Endometrial microvascular endothelial cells (primary cell): ENCODE results near the gene LRRC18. TPM values are rescaled to one million over a fixed set of nuclear protein-coding genes. Genes with fewer than 3 reads are reported as not detected.

Source experiments
- in situ Hi-C: cut with HindIII; loops from 2 replicates; pipeline ENCODE4 v1.10.0; 2017; ENCODE audit warnings: low sequenced_read_pairs, low pct_unique_long_range_greater_than_20kb; ENCODE audit errors: inconsistent ontology term
- total RNA-seq: library from RNA; depleted of rRNA; stranded (reverse); fragments of >200 nt; gene quantifications from one replicate; pipeline ENCODE4 v1.2.3, GENCODE V29; 2015; ENCODE audit errors: inconsistent ontology term

LRRC18 gene
- total RNA-seq, 1 donor from 2014 or later, result not detected

DNA sequence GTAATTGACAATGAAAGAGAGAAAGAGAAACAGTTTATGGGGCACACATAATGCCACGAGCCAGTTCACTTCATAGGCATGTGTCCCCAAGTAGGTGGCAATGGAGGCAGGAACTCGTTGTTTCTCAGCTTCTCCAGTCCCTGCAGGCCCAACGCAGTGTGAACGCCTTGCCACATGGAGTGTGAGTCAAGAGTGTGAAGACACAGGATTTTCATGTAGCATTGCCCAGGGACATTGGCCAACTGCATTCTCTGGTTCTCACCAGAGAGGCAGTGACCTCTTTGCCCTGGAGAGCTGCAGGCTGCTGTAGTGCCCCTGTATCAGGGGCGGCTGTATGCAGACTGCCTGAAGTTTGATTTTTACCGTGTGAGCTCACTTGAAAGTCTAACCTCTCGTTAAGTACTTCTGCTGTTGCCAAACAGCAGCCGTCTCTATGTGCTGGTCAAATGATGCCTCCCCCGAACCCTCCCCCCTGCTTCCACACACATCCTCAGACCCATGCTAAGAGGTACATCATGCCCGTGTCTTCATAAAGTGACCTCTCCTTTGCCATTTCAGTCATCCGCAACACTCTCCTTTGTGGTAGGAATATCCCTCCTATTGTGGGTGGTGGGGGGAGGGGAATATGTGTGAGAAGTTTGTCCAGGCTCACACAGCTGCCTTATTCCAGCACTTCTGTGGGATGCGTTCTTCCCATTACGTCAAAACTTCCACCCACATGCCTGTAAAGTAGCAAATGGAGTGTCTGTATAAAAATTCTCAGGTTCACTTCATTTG, 12.7 kb downstream of the LRRC18 start:
- in situ Hi-C loops, result no loop called here

DNA sequence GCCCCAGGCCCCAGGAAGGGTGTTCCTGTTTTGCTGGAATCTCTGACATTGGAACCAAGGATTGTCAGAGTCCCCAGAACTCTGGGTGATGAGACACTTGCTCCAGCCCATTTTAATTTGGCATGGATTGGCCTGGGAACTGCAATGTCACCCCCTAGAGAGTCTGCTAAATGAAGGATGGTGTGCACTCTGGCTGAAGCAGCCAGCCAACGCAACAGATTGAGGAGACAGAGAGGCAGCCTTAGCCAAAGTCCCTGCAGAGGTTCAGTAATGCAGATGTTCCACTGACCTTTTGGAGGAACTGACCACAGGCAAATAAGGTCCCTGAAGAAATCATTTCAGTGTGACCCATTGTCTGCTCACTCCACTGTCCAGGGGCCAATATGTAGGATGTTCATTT, 13.4 kb downstream of the LRRC18 start:
- in situ Hi-C loops, result no loop called here

DNA sequence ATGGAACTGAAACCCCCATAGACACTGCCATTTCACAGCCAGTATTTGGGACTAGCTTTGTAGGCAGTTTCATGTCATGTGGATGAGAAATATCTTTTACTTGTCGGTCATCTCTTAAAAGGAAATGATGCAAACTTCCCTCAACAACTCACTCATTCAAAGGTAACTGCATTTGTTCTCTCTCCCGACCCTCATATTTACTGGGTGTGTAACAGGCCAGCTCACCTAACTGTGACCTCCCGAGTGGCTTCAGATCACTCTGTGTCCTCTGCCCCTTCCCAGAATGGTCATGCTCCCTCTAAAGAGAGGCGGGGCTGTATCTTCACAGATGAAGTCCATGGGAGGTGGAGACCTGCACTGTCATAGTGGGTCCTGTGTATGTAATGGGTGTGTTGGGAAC, 14.7 kb downstream of the LRRC18 start:
- in situ Hi-C loops, result no loop called here

DNA sequence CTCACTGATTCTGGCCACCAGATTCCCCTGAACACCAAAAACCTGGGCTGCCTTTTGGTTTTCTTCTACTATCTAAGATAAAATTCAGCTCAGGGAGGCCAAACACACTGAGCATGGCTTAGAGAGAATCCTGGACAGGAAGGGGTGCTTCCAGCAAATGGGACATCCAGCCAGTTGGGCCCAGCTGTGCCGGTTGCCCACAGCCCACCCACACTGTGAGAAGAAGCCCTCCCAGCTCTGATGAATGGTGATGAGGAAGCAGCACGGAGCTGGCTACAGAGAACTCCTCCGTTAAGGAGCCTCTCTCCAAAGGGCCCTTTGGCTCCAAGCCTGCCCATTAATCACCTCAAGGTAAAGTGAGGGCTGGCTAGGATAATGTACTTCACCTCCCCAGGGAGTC, 15.9 kb downstream of the LRRC18 start:
- in situ Hi-C loops, result no loop called here

DNA sequence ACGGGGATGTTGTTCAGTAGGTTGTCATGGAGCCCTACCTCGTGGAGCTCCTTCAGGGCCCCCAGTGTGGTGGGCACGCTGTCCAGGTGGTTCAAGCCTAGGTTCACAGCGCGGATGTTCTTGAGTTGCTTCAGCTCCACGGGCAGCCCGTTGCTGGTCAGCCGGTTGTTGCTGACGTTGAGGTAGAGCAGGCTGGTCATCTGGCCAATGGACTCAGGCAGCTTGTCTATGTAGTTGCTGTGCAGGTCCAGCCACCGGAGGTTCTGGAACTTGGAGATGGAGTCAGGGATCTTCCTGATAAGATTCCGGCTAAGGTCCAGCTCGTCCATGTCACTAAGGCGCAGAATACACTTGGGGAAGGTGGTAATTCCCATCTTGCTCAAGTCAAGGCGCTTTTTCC, 26.0 kb downstream of the LRRC18 start:
- in situ Hi-C loops, result no loop called here

DNA sequence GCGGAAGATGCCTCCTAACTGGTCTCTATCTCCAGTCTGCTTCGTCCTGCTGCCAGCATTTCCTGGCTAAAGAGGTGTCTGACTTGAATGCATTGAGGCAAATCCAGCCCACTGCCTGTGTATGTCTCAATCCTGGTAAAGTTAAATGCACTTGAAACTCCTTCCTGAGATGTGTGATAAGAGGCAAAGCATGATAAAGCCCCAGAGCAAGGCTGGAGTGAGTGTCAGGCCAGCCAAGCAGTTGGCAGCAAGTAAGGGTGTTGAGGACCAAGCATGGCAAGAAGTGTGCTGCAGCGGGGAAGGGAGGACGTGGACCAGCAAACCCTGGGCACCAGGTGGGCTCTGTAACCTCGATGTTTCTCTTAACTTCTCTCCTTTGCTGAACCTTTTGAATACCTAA, 29.1 kb downstream of the LRRC18 start:
- in situ Hi-C loops, result no loop called here

DNA sequence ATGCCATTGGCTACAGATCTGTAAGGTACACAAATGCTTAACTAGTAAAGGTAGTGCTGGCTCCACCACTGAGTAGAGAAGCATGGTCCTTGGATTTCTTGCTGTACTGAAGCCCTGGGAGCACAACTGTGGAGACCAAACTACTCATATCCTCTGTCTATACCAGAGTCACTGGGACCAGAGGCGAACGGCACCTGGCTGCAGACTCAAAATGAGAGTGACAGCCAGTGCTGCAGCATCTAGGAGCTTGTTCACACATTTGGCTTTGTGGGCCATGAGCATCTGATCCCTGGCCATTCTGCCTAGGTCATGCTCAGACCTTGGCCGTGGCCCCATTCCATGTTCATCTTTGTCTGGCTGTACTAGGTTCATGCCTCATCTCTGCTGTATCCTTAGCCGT, 31.9 kb downstream of the LRRC18 start:
- in situ Hi-C loops, result no loop called here

DNA sequence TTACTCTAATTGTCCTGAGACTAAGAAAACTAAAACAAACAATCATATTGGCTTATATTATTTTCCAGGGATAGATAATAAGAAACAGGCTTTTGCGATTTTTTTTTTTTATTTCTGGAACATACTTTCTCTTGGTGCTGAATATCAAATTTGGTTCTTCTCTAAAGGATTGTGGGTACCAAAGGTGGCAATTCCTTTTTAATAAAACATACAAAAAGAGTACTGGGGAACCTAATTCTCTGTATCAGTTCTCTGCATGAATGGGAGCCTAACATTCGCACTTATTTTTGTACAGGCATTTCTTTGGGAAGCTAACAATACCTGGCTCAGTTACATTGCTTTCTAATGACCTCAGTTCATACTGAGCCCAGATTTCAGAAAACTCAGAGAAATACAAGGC, 32.8 kb downstream of the LRRC18 start:
- in situ Hi-C loops, result no loop called here

DNA sequence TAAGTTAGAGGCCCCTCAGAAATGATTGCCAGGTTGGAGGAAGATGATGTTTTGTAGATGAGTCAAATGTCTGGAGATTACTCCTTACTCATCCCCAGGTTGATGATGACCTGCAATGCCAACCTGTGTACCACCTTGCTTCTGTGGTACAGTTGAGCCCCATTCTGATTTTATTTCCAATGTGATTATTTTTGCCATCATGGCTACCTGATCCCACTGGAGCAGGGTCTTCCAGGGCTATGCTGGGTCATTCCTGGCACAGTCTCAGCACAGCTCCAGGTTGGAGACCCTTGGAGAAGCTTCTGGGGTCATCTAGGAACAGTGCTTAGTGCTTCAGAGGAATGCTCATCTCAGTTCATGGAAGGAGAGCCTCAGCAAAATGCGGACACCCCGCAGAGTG, 34.3 kb downstream of the LRRC18 start:
- in situ Hi-C loops, result no loop called here

DNA sequence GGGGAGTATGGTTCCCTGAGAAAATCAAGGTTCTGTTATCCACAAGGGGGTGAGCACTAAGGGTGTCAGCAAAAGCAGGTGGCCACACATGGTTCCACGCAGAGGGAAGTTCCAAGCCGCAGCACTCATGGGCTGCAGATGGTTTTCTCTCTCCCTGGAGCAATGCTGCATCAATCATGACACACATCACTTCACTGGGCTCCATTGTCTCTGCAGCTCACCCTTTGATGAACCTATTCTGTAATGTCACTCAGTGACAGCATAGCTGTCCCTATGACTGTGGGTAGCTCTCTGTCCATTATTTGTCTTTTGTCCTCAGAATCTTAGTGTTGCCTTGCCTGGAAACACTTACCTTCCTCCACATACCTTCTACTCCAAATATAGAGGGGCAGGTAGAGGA, 34.8 kb downstream of the LRRC18 start:
- in situ Hi-C loops, result no loop called here

DNA sequence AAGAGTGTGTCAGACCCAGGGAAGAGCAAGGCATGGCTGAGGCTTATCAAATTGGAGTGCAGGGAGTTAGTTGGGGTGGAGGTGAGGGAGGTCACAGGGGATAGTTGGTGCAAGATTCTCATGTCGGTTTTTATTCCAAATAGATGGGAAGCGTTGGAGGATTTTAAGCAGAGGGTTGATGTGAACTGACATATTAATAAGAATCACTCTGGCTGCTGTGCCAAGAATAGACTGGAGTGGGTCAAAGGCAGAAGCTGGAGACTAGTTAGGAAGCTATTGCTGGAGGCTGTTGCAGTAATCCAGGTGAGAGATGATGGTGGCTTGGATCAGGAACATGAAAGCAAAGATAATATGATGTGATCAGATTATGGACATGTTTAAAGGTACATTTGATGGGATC, 36.5 kb downstream of the LRRC18 start:
- in situ Hi-C loops, result no loop called here

DNA sequence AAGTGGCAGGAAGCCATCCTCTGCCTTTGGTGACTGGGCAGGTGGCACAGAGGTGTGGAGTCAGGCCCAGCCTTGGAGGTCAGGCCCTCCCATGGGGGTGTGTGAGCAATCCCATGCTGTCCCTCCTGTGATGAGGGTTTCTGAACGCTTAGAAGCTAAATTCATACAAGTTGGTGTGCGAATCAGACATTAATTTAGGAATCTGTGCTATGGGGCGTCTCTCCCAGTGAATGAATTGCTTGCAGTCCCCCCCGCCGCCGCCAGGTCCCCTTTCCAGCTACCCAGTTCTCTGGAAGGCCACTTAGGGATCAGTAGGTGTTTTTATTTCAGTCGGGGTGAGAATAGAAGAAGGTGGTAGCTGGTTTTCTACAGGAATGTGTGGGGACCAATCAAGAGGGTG, 37.5 kb downstream of the LRRC18 start:
- in situ Hi-C loops, result no loop called here

DNA sequence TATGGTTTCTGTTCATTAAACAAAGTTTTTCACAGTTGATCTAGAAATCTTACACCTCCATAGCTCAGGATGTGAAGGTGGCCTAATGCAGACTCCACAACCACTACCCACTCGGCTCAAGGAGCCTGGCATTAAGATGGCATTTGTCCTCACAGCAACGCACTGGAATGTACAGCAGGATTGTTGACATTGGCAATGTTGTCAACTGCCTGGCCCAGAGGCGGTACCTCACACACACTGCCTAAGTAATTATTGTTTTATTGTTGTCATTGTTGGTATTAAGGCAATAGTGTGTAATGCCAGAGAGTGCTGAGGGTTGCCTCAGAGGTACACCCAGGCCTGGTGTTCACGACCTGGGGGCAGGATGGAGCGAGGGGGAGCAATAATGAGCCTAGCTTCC, 38.3 kb downstream of the LRRC18 start:
- in situ Hi-C loops, result no loop called here

DNA sequence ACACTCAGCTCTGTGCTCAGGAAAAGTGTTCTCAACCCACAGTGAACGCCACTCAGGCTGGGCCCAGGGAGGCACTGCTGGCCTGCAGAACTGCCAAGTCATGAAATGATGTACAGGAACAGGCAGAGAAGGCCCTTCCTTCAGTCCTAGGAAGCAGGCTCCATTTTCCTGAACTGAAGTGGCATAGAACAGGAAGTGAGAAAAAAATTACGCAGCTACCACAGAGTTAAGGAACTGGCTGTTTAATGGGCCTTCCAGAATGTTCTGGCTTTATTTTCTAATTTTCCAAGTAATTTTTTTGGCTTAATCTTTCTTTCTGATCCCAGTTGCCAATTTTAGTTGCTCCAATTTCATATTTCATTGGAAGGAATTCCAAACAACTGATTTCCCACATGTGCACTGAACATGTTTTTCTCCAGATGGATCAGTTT, 39.3 kb downstream of the LRRC18 start:
- in situ Hi-C loops, result no loop called here

DNA sequence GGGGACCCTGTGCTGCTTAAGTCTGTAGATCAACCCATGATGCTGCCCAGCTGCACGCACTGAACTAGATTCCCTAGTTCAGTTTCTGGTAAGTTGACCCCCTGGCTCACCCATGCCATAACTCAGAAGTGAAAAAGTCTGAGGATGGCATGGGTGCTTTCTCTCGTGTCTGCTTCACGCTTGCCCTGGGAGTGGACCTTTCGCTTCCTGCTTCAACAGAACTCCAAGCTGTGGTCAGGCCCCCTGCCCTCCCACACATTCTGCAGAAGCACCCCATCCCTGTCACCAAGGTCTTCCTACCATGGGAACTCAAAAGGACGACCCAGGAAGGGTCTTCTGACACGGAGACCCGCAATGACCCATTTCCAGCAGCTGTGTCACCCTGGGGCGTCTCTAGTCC, 39.9 kb downstream of the LRRC18 start:
- in situ Hi-C loops, result no loop called here

DNA sequence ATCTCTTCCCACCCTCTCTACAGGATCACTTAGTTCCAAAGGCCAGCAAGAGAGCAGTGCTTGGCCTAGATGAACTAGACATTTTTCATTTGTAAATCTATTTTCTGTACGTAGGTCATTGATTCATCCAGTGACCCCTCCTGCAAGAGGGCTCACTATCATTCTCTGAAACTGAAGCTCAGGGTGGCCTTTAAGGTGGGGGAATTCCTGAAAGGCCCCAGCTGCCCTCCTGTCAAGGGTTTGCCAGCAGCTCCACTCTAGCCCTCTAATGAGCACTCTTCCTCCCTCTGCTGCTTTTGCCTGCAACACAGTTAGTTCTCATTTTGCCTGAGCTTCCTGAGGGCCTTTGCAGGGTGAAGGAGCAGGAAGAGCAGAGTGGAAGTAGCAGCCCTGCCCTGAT, 41.2 kb downstream of the LRRC18 start:
- in situ Hi-C loops, result no loop called here

DNA sequence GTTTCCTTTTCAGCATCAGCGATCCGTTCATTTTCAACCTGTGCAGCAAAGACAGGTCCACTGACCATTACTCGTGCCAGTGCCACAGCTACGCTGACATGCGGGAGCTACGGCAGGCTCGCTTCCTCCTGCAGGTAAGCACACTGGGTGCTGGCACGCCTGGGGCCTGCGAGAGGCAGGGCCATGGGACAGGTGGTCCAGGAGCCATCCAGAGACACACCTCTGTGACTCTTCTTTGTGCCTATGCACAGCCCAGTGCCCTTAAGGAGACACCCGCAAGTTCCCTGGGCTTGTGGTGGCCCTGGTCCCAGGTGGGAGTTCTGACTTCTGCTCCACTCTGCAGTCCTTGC, 42.2 kb downstream of the LRRC18 start:
- in situ Hi-C loops, result no loop called here

DNA sequence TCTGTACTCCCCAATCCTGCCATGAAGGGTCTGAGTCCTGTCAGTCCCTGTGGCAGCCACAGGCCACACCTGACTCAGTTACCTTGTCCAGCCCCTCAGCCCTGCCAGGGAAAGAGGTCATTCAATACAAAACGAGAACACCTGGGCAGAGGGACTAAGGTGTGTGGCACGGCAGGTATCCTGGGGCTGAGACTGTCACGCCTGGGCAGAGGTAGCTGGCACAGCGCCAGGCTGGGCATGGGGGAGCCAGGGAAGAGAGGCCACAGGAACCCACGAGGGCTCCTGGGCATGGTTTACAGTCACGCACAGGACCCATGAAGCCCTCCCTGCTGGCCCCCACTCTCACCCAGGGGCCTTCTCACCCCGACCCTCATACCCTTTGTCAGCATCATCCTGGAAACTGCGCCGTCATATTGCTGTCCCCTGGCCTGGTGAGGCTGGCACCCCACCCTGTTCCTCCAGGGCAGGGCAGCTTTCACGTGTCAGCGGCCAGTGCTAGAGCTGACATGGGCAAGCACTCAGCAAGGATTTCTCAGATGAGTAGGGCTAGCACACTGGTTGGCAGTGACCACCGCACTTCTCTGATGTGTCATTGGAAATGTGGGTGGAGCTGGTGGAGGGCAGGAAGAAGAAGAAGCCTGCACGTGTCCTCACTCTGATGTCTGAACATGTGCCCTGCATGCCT, 42.7 kb downstream of the LRRC18 start:
- in situ Hi-C loops, result no loop called here

DNA sequence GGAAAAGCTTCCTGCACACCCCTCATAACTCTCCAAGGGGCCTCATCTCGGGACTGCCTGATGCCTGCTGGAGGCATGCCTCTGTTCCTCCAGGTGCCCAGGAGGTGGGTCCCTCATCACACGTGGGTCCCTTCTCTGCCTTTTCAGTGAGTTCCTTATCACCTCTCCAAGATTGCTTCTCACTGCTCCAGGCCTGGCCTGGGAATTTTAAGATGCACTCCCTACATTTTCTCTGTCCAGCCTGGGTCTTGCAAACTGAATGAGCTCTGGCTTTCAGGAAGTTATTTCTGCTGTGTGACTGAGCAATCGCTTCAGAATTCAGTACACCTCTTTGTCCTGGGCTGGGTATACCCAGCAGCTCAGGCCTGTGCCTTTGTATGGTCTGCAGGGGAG, 43.8 kb downstream of the LRRC18 start:
- in situ Hi-C loops, result no loop called here

DNA sequence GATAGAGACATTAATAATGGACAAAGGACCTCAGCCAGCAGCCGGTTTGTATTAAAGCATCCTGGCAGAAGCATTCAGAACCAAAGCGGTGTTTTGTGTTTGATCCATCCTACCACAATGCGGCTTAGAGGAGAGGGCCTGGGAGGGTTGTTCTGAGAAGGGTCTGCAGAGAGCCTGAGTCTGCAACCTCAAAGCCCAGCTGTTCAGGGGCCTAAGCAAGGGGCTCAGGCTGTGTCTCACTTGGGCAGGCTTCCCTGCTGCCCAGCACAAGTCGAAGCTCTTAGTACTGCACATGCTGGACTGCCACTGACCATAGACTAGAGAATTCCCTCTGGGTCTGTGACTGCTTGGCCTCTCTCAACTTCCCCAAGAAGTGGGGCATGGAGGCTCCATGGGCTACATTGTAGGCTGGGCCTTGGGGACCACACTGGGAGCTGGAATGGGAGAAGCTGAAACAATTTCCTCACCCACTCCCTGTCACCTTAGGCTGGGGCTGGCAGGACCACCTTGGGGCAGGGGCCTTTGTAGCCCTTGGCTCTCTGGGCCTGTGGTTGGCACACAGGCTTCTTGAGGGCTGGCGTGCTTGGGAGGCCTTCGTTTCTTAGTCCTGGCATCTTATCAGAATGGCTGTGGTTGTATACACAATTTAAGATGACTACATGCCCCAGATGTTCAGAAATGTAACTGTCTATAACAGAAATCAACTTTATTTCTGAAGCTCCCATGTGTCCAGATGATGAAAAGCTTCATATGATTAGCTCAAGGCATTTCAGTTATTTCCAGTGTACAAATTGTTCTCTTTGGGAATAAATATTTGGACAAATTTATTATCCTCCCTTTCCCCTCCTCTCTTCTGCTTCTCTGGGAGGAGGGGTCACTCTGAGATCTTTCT, 44.5 kb downstream of the LRRC18 start:
- in situ Hi-C loops, result no loop called here
